ENCODE results near the gene FBXW8. TPM values are rescaled to one million over a fixed set of nuclear protein-coding genes. Genes with fewer than 3 reads are reported as not detected.

Gene FBXW8
- total RNA-seq, 1 experiment from 2014 or later, result 15.6 TPM

- no peak for TF ChIP-seq ZNF512 (CRISPR knock-in tag; IDR thresholded peaks at IDR 0.05; ENCODE audit: borderline replicate concordance)
- TF ChIP-seq GRHL2 (CRISPR knock-in tag; IDR thresholded peaks at IDR 0.05; ENCODE audit: insufficient replicate concordance, severe bottlenecking), result no peak
- TF ChIP-seq TEAD1 (CRISPR knock-in tag; IDR thresholded peaks at IDR 0.05), result no peak
- TF ChIP-seq ESRRA (CRISPR knock-in tag; IDR thresholded peaks at IDR 0.05; ENCODE audit: borderline replicate concordance), result no peak
- no peak for TF ChIP-seq ZMAT4 (CRISPR knock-in tag; IDR thresholded peaks at IDR 0.05)
Observed at GRCh38 chr12:117030187-117030900, 119.6 kb downstream of the FBXW8 start (continued).

GRCh38 chr12:117031843-117032592, 121.3 kb downstream of the FBXW8 start:
- POLR2A ChIA-PET, result interaction anchor here (0.7 kb wide), 1 partner anchor 87 kb away, joined by 3 read pairs; no protein-coding TSS in a partner anchor
- TF ChIP-seq STAT6 (CRISPR knock-in tag; conservative IDR thresholded peaks at IDR 0.05; ENCODE audit: low read depth) (no peak), TCF7 (CRISPR knock-in tag; IDR thresholded peaks at IDR 0.05; ENCODE audit: low read depth) (no peak), USF2 (CRISPR knock-in tag; IDR thresholded peaks at IDR 0.05) (no peak), OVOL2 (CRISPR knock-in tag; IDR thresholded peaks at IDR 0.05; ENCODE audit: borderline replicate concordance) (no peak), JAZF1 (CRISPR knock-in tag; IDR thresholded peaks at IDR 0.05) (no peak), SMAD4 (CRISPR knock-in tag; IDR thresholded peaks at IDR 0.05) (no peak)
- Mint-ChIP-seq H3K27ac (no peak overlapping the region), H3K36me3 (no peaks in the 10 kb centered on the region), H3K9me3 (no peaks in the 10 kb centered on the region), H3K4me3 (no peak overlapping the region), H3K27me3 (ENCODE audit: low read depth) (no peaks in the 10 kb centered on the region), H3K4me1 (peaks cover 10% of the 10 kb centered on the region)
- CTCF ChIA-PET, result interaction anchor here (1.2 to 1.6 kb wide), 2 partner anchors 20 to 42 kb away, joined by 3 to 4 read pairs; no protein-coding TSS in a partner anchor
- DNase-seq (ENCODE audit: low spot score) (no peak), ATAC-seq (no peak)

GRCh38 chr12:117032593-117033381, 122.0 kb downstream of the FBXW8 start:
- H3K27ac Mint-ChIP-seq, result peak overlapping the region; percentile 15; the same call in 1 of the 2 replicates
- DNase-seq (ENCODE audit: low spot score) (peak; percentile 33), ATAC-seq (peak; percentile 34)
- H3K4me3 Mint-ChIP-seq, result no peak overlapping the region
- H3K9me3 Mint-ChIP-seq, result no peaks in the 10 kb centered on the region
- no peaks in the 10 kb centered on the region for H3K27me3 Mint-ChIP-seq (ENCODE audit: low read depth)
- H3K4me1 Mint-ChIP-seq, result peaks cover 16% of the 10 kb centered on the region
- ChIA-PET CTCF (interaction anchor here (1.1 to 2.1 kb wide), 3 partner anchors 13 to 87 kb away, joined by 3 to 8 read pairs (median 5); no protein-coding TSS in a partner anchor), POLR2A (interaction anchor here (0.6 to 0.9 kb wide), 3 partner anchors 100 to 226 kb away, joined by 3 to 4 read pairs (median 4); no protein-coding TSS in a partner anchor)
- no peaks in the 10 kb centered on the region for H3K36me3 Mint-ChIP-seq
- TF ChIP-seq EMX1 (CRISPR knock-in tag; IDR thresholded peaks at IDR 0.05), result no peak
- TF ChIP-seq MYBL2 (CRISPR knock-in tag; IDR thresholded peaks at IDR 0.05), result 0 out of 2 replicates have a peak, but pooled peaks have one; percentile 25

Data from WTC11 (cell line).